Measurements from ENCODE around the gene LRFN5.
"Not testable (repeated sequence)": the region's sequence is repeated elsewhere in the genome, so short reads cannot be mapped to it uniquely, and the experiment has no call there.

LRFN5 gene

GRCh38 chr14:41606532-41607303, at the start of gene LRFN5:
LRFN5 (plus strand) TSS chr14:41606876.
- DNase-seq = no peak

- no peak for DNase-seq
Measured at GRCh38 chr14:41558490-41558889, 48.2 kb upstream of the LRFN5 start.

- not testable (repeated sequence) for DNase-seq
Measured at GRCh38 chr14:41566864-41567263, 39.8 kb upstream of the LRFN5 start.

GRCh38 chr14:41568979-41569378, 37.7 kb upstream of the LRFN5 start:
- no peak for DNase-seq

GRCh38 chr14:41570415-41571155, 36.1 kb upstream of the LRFN5 start:
- no peak for DNase-seq

GRCh38 chr14:41586237-41586636, 20.4 kb upstream of the LRFN5 start:
- DNase-seq = no peak

- no peak for DNase-seq
Measured at GRCh38 chr14:41597647-41598046, 9.0 kb upstream of the LRFN5 start.

- not testable (repeated sequence) for DNase-seq
Measured at GRCh38 chr14:41599805-41600385, 6.8 kb upstream of the LRFN5 start.

GRCh38 chr14:41604721-41605531, 1.8 kb upstream of the LRFN5 start:
- no peak for DNase-seq

GRCh38 chr14:41605550-41606281, 960 bp upstream of the LRFN5 start:
- no peak for DNase-seq

GRCh38 chr14:41606282-41606531, 469 bp upstream of the LRFN5 start:
- no peak for DNase-seq

GRCh38 chr14:41607304-41607775, 664 bp downstream of the LRFN5 start:
- no peak for DNase-seq

GRCh38 chr14:41607966-41608663, 1.4 kb downstream of the LRFN5 start:
- DNase-seq = no peak

- no peak for DNase-seq
Measured at GRCh38 chr14:41608681-41609390, 2.2 kb downstream of the LRFN5 start.

- DNase-seq = no peak
Measured at GRCh38 chr14:41609704-41610183, 3.1 kb downstream of the LRFN5 start.

GRCh38 chr14:41615011-41615595, 8.4 kb downstream of the LRFN5 start:
- DNase-seq = no peak

GRCh38 chr14:41623736-41624135, 17.1 kb downstream of the LRFN5 start:
- DNase-seq = no peak

GRCh38 chr14:41629876-41630275, 23.2 kb downstream of the LRFN5 start:
- DNase-seq = no peak

GRCh38 chr14:41634286-41634685, 27.6 kb downstream of the LRFN5 start:
- no peak for DNase-seq

Measured in stimulated activated CD4-positive, alpha-beta T cell treated with anti-CD3 and anti-CD28 coated beads, Interleukin-4, amount 100 ng/mL, for 4 hours (primary cell).